Activated CD8-positive, alpha-beta T cell treated with anti-CD3 and anti-CD28 coated beads, Interleukin-2, amount 10 ng/mL, durations not matched to agents 7 days and 5 days (primary cell): ENCODE data around the gene OLIG1. TPM values are rescaled to one million over a fixed set of nuclear protein-coding genes. Genes with fewer than 3 reads are reported as not detected.

ENCODE experiments used
- ATAC-seq: fragments of 150-1000 bp; cut with Tn5 transposase; one replicate; pipeline ENCODE4 v1.10.0; 2021; ENCODE audit warnings: moderate library complexity
- CTCF ChIA-PET: fragments of 350-600 bp; sonication (Branson Sonifier 250); formaldehyde crosslinking; loops from one replicate; lab custom pipeline; 2021; ENCODE audit warnings: antibody characterized with exemption; lab: Charles Lee
- POLR2A ChIA-PET: fragments of 350-600 bp; sonication (Branson Sonifier 250); formaldehyde crosslinking; loops from one replicate; lab custom pipeline; 2021; ENCODE audit warnings: antibody characterized with exemption; lab: Charles Lee
- DNase-seq: peaks from one replicate; pipeline ENCODE4 v3.0.0-alpha.2; 2020
- H3K27ac Mint-ChIP-seq: one replicate; pipeline ENCODE4 v1.8.0; 2021; ENCODE audit warnings: mild to moderate bottlenecking, mixed read lengths
- H3K27me3 Mint-ChIP-seq: one replicate; pipeline ENCODE4 v1.8.0; 2021; ENCODE audit warnings: low read depth, mixed read lengths
- H3K36me3 Mint-ChIP-seq: one replicate; pipeline ENCODE4 v1.8.0; 2021; ENCODE audit warnings: low read depth, mixed read lengths
- H3K4me1 Mint-ChIP-seq: one replicate; pipeline ENCODE4 v1.8.0; 2021; ENCODE audit warnings: low read depth, mixed read lengths
- H3K4me3 Mint-ChIP-seq: one replicate; pipeline ENCODE4 v1.8.0; 2021; ENCODE audit warnings: mild to moderate bottlenecking, mixed read lengths
- H3K9me3 Mint-ChIP-seq: one replicate; pipeline ENCODE4 v1.8.0; 2022; ENCODE audit warnings: mixed read lengths; ENCODE audit not compliant: insufficient read depth
- total RNA-seq, 2 experiments: library from RNA; stranded (reverse); gene quantifications; one replicate each; pipeline ENCODE4 v1.2.3, GENCODE V29; 2021

Gene OLIG1
- total RNA-seq, 2 experiments from 2014 or later, result not detected

DNA sequence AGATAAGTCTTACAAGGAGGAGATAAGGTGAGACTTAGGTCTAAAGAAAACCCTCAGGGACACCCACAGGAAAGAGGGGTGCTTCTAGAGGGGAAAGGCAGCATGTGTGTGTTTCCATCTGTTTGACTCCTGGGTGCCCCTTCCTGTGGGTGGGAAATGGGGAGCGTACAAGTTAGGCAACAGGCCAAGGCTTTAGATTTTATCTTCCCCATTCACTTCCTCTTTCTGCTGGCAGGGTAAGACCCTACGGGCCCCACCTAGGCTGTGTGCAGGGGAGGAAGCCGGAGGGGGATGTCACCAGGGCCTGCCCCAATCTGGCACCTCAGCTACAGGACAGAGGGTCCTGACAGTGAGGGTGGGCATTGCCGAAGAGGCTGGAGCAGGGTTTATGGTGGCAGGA is 2.5 kb upstream of the OLIG1 start:
- H3K36me3 Mint-ChIP-seq, result peaks cover 5% of the 10 kb centered on the region

DNA sequence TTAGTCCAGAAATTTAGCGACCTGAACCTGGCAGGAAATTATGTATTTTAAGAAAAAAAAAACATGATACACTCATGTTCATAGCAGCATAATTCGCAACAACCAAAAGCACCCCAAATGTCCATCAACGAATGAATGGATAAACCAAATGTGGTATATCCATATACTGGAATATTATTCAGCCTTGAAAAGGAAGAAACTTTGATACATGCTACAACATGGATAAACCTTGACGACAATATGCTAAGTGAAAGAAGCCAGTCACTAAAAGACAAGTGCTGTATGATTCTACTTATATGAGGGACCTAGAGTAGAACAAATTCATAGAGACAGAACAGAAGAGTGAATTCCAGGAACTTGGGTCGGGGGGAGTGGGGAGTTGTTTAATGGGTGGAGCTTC is 698 bp upstream of the OLIG1 start:
- CTCF ChIA-PET, result no interaction called here

More for the DNA sequence above, 2.5 kb upstream of the OLIG1 start:
- Mint-ChIP-seq H3K9me3 (no peaks in the 10 kb centered on the region), H3K4me1 (peaks cover 18% of the 10 kb centered on the region), H3K4me3 (no peak overlapping the region), H3K27me3 (peaks cover 68% of the 10 kb centered on the region), H3K27ac (no peak overlapping the region)
- ChIA-PET CTCF (no interaction called here), POLR2A (no interaction called here)
- ATAC-seq, result no peak
- DNase-seq, result no peak

DNA sequence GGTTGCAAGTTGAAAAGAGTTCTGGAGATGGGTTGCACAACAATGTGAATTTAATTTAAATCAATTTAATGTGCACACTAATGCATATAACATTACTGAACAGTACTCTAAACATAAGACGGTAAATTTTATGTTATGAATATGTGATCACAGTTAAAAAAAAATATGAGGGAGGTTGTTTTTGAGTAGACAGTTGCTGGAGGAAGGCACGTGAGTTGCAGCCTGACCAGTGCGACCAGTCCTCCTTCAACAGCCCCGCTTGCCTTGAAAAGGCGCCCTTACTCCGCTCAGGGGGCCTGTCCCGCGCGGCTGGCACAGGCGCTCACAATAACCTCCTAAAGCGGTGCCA is 322 bp upstream of the OLIG1 start:
- H3K9me3 Mint-ChIP-seq, result no peaks in the 10 kb centered on the region
- peaks cover 18% of the 10 kb centered on the region for H3K4me1 Mint-ChIP-seq
- peaks cover 5% of the 10 kb centered on the region for H3K36me3 Mint-ChIP-seq
- peaks cover 80% of the 10 kb centered on the region for H3K27me3 Mint-ChIP-seq
- no peak overlapping the region for H3K27ac Mint-ChIP-seq
- ChIA-PET CTCF (no interaction called here), POLR2A (no interaction called here)
- no peak for ATAC-seq
- DNase-seq, result no peak
- H3K4me3 Mint-ChIP-seq, result peak overlapping the region; percentile 18

More for the DNA sequence above, 698 bp upstream of the OLIG1 start:
- H3K36me3 Mint-ChIP-seq, result peaks cover 5% of the 10 kb centered on the region
- DNase-seq (no peak), ATAC-seq (no peak)
- H3K27ac Mint-ChIP-seq, result no peak overlapping the region
- peaks cover 18% of the 10 kb centered on the region for H3K4me1 Mint-ChIP-seq
- H3K27me3 Mint-ChIP-seq, result peaks cover 80% of the 10 kb centered on the region
- peak overlapping the region; percentile 18 for H3K4me3 Mint-ChIP-seq
- POLR2A ChIA-PET, result no interaction called here
- no peaks in the 10 kb centered on the region for H3K9me3 Mint-ChIP-seq

DNA sequence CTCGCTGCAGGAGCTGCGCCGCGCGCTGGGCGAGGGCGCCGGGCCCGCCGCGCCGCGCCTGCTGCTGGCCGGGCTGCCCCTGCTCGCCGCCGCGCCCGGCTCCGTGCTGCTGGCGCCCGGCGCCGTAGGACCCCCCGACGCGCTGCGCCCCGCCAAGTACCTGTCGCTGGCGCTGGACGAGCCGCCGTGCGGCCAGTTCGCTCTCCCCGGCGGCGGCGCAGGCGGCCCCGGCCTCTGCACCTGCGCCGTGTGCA is 730 bp downstream of the OLIG1 start:
- no peak for ATAC-seq
- CTCF ChIA-PET, result no interaction called here
- H3K36me3 Mint-ChIP-seq, result peaks cover 5% of the 10 kb centered on the region

DNA sequence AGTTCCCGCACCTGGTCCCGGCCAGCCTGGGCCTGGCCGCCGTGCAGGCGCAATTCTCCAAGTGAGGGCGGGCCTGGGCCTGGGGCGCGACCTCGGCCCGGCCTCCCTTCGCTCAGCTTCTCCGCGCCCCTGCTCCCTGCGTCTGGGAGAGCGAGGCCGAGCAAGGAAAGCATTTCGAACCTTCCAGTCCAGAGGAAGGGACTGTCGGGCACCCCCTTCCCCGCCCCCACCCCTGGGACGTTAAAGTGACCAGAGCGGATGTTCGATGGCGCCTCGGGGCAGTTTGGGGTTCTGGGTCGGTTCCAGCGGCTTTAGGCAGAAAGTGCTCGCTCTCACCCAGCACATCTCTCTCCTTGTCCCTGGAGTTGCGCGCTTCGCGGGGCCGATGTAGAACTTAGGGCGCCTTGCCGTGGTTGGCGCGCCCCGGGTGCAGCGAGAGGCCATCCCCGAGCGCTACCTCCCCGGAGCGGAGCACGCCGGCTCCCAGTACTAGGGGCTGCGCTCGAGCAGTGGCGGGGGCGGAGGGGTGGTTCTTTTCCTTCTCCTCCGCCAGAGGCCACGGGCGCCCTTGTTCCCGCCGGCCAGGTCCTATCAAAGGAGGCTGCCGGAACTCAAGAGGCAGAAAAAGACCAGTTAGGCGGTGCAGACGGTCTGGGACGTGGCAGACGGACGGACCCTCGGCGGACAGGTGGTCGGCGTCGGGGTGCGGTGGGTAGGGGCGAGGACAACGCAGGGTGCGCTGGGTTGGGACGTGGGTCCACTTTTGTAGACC is 1.2 kb downstream of the OLIG1 start:
- DNase-seq (no peak), ATAC-seq (peak; percentile 49)
- Mint-ChIP-seq H3K36me3 (peaks cover 5% of the 10 kb centered on the region), H3K27me3 (peaks cover 80% of the 10 kb centered on the region), H3K4me3 (peak overlapping the region; percentile 71), H3K27ac (no peak overlapping the region), H3K9me3 (no peaks in the 10 kb centered on the region), H3K4me1 (peaks cover 18% of the 10 kb centered on the region)
- POLR2A ChIA-PET, result interaction anchor here (0.6 kb wide), 1 partner anchor 158 kb away, joined by 3 read pairs; no protein-coding TSS in a partner anchor
- CTCF ChIA-PET, result interaction anchor here (1.7 kb wide), 1 partner anchor 58 kb away, joined by 3 read pairs; no protein-coding TSS in a partner anchor

More for the DNA sequence above, 730 bp downstream of the OLIG1 start:
- Mint-ChIP-seq H3K4me1 (peaks cover 18% of the 10 kb centered on the region), H3K9me3 (no peaks in the 10 kb centered on the region), H3K27ac (no peak overlapping the region), H3K27me3 (peaks cover 82% of the 10 kb centered on the region), H3K4me3 (peak overlapping the region; percentile 71)
- POLR2A ChIA-PET, result no interaction called here
- DNase-seq, result no peak

DNA sequence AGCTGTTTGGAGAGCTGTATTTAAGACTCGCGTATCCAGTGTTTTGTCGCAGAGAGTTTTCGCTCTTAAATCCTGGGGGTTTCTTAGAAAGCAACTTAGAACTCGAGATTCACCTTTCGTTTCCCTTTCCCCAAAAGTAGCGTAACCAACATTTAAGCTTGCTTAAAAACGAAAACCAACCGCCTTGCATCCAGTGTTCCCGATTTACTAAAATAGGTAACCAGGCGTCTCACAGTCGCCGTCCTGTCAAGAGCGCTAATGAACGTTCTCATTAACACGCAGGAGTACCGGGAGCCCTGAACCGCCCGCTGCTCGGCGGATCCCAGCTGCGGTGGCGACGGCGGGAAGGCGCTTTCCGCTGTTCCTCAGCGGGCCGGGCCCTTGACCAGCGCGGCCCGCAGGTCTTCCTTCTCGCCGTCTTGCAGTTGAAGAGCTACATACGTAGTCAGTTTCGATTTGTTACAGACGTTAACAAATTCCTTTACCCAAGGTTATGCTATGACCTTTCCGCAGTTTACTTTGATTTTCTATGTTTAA is 1.9 kb downstream of the OLIG1 start:
- ChIA-PET POLR2A (interaction anchor here (0.6 kb wide), 1 partner anchor 157 kb away, joined by 3 read pairs; no protein-coding TSS in a partner anchor), CTCF (interaction anchor here (0.9 to 1.7 kb wide), 2 partner anchors 16 to 57 kb away, joined by 3 read pairs; no protein-coding TSS in a partner anchor)
- Mint-ChIP-seq H3K4me3 (peak overlapping the region; percentile 71), H3K9me3 (no peaks in the 10 kb centered on the region), H3K27ac (no peak overlapping the region), H3K36me3 (peaks cover 5% of the 10 kb centered on the region), H3K27me3 (peaks cover 79% of the 10 kb centered on the region), H3K4me1 (peaks cover 18% of the 10 kb centered on the region)
- DNase-seq (no peak), ATAC-seq (no peak)

DNA sequence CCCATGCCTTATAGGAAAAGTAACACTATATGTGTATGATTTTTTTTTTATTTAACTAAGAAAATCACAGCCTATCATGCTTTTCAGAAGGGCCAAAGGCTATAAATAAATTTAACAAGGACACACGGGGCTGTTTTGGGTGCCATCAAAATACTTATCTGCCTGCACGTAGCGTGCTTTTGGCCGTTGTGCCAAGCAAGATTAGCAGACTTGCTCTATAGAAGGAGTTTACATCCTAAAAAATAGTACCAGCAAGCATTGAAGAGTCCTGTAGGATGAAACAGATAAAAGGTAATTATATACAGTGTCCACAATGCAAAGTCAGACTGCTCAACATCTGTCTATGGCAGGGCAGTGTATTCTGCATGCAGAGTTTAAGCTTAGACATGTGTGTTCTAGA is 3.7 kb downstream of the OLIG1 start:
- no peak overlapping the region for H3K27ac Mint-ChIP-seq
- H3K27me3 Mint-ChIP-seq, result peaks cover 78% of the 10 kb centered on the region
- H3K9me3 Mint-ChIP-seq, result no peaks in the 10 kb centered on the region
- no peak overlapping the region for H3K4me3 Mint-ChIP-seq
- no peak for ATAC-seq
- DNase-seq, result no peak
- peaks cover 5% of the 10 kb centered on the region for H3K36me3 Mint-ChIP-seq
- CTCF ChIA-PET, result no interaction called here
- POLR2A ChIA-PET, result no interaction called here
- peaks cover 32% of the 10 kb centered on the region for H3K4me1 Mint-ChIP-seq

DNA sequence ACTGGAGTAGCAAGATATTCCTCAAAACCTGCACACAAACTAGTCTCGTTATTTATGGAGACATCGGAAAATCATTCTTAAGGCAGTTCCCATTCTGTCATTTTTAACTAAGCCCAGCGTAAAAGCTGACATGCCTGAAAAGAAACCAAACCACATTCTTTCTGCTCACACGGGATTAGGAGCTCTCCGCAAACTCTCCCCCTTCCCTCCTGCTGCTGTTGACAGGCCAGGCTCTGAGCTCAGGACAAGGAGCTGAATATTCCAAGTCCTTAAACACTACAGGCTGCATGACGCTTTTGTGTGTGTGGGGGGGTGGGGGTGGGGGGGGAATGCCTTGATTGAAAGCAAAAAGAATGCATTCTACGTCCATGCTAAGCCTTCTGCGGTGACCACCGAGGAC is 5.2 kb downstream of the OLIG1 start:
- DNase-seq (no peak), ATAC-seq (no peak)
- POLR2A ChIA-PET, result no interaction called here
- H3K36me3 Mint-ChIP-seq, result peaks cover 2% of the 10 kb centered on the region
- CTCF ChIA-PET, result no interaction called here
- H3K9me3 Mint-ChIP-seq, result no peaks in the 10 kb centered on the region
- no peak overlapping the region for H3K4me3 Mint-ChIP-seq
- peaks cover 36% of the 10 kb centered on the region for H3K4me1 Mint-ChIP-seq
- H3K27me3 Mint-ChIP-seq, result peaks cover 67% of the 10 kb centered on the region
- H3K27ac Mint-ChIP-seq, result no peak overlapping the region

DNA sequence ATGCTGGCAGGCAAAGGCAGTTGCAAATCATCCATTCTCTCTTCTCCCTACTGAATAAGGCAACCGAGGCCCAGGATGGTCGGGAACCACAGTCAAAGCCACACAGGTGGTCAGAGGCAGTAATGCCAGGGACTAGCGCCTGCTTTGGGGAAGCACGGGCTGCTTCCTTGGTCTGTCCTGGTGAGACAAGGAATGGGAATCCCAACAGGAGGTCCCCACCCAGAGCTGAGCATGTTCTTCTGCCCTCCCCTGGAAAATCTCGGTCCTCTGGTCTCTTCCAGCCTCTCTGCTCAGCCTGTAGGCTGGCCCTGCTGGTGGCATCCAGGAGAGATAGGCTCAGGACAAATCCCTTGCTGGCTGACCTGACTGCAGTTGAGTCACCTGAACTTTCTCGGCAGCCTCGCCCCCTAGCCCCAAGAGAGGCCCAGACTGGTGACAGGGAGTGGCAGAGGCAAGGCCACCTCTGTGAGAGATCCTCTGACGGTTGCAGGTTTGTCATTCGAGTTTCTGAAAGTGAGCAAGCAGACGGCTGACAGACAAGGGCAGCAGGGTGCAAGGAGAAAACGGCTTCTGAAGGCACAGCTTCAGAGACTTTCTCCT is 5.8 kb downstream of the OLIG1 start:
- ChIA-PET CTCF (no interaction called here), POLR2A (no interaction called here)
- H3K36me3 Mint-ChIP-seq, result peaks cover 2% of the 10 kb centered on the region
- ATAC-seq (no peak), DNase-seq (no peak)
- peaks cover 36% of the 10 kb centered on the region for H3K4me1 Mint-ChIP-seq
- no peak overlapping the region for H3K4me3 Mint-ChIP-seq
- no peak overlapping the region for H3K27ac Mint-ChIP-seq
- no peaks in the 10 kb centered on the region for H3K9me3 Mint-ChIP-seq
- H3K27me3 Mint-ChIP-seq, result peaks cover 69% of the 10 kb centered on the region

DNA sequence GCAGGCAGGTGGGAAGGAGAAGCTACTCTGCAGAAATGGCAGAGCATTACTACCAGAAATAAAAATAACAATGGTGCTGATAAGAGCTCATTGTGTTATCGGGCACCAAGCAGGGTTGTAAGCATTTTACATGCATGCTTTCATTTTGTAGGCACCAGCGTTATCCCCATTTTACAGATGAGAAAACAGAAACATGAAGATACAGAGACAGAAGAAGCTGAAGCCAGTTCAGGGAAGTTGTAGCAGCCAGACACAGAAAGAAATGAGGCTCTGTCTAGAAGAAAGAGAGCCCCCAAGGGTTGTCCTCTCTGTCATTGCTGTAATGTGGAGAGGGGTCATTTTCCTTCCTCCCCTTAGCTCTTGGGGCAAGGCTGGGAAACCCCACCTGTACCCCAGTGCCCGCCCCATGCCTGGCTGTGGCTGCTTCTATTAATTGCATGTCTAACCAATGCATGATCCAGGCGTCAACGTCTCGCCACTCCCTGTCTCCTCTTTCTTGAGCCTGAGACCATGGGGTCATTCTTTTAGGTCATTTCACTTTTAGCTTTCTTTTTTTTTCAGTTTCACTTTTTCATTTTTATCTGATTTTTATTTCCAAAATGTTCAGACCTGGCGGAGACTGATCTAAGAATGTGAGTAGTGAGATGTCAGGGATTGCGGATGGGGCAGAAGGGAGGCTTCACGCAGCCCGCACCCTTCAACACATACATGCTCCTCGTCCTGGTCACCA is 6.8 kb downstream of the OLIG1 start:
- no peaks in the 10 kb centered on the region for H3K9me3 Mint-ChIP-seq
- H3K4me1 Mint-ChIP-seq, result peaks cover 27% of the 10 kb centered on the region
- H3K36me3 Mint-ChIP-seq, result peaks cover 2% of the 10 kb centered on the region
- CTCF ChIA-PET, result no interaction called here
- POLR2A ChIA-PET, result no interaction called here
- no peak overlapping the region for H3K4me3 Mint-ChIP-seq
- DNase-seq, result no peak
- ATAC-seq, result no peak
- peaks cover 62% of the 10 kb centered on the region for H3K27me3 Mint-ChIP-seq
- no peak overlapping the region for H3K27ac Mint-ChIP-seq

DNA sequence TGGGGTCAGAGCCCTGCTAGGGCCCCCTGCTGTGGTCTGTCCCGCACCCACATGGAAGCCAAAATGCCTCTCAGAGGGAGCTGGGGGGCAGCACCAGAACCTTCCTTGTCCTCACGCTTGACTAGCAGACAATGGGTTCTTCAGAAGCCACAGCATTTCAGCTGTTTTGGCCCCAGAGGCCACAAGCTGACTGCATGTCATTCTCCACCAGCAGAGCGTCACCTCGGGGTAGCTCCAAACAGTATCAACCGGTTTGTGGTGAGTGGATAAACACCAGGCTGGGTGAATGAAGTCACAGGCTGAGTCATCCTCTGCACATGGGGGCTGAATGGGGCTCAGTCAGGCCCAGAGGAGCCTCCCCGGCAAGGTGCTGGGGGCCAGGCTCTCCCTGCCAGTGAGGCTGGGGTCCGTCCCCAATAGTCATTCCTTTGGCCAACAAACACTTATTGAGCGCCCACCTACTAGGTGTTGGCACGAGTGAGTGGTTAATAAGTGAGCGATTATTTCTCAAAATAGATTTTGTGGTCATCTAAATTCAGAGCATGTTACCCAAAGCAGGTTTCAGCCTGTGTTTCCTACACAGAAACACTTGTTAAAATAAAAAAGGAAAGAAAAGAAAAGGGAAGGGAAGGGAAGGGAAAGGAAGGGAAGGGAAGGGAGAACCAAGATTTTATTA is 9.1 kb downstream of the OLIG1 start:
- Mint-ChIP-seq H3K27ac (no peak overlapping the region), H3K4me3 (no peak overlapping the region), H3K36me3 (no peaks in the 10 kb centered on the region), H3K27me3 (peaks cover 41% of the 10 kb centered on the region), H3K4me1 (peaks cover 24% of the 10 kb centered on the region), H3K9me3 (no peaks in the 10 kb centered on the region)
- ChIA-PET POLR2A (no interaction called here), CTCF (interaction anchor here (1.5 kb wide), 1 partner anchor 49 kb away, joined by 4 read pairs; no protein-coding TSS in a partner anchor)
- DNase-seq (peak; percentile 76), ATAC-seq (peak; percentile 91)
